ENCODE measurements around the gene VDAC2. TPM values are rescaled to one million over a fixed set of nuclear protein-coding genes. Genes with fewer than 3 reads are reported as not detected.
"Not testable (repeated sequence)": the region's sequence is repeated elsewhere in the genome, so short reads cannot be mapped to it uniquely, and the experiment has no call there.

Gene VDAC2
- total RNA-seq, 4 donors from 2014 or later: 255 to 442 (median 268) TPM

DNA sequence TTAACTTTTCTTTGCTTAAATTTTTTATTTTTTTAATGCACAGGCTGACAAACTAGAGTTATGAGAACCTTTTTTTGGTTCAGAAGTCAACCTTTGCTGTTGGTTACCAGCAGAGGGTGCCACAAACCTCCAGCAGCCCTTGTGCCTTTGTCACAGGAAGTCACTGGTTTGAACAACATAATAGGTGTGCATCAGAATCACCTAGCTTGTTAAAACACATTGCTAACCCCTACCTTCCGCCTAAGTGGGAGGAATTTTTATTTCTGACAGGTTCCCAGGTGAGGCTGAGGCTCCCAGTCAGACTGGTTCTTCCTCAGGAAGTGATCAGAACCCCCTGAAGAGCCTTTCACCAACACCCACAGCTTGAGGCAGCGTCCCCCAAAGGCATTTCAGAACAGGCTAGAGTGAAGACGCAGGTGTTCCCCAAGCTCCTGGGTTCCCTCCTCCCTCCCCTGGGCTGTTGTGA lies 22.6 kb upstream of the VDAC2 start:
- intact Hi-C loops (cut with DNase I; ENCODE audit: low total_unique reads): loop anchor here (2.0 kb wide), 1 partner anchor 47 kb away; the partner anchor contains the start of gene COMTD1
- ATAC-seq (peak; percentile 32 to 68), DNase-seq (peak; percentile 24 to 53)
- Histone ChIP-seq H3K9me3 (no peaks in the 10 kb centered on the region), H3K4me1 (peaks cover 3 to 5% of the 10 kb centered on the region in 2 donors), H3K27me3 (no peaks in the 10 kb centered on the region), H3K36me3 (peaks cover 0 to 5% of the 10 kb centered on the region in 2 donors), H3K27ac (peak overlapping the region in 1 of 4 donors; percentile 5), H3K4me3 (no peak overlapping the region)
- in situ Hi-C loops (cut with MboI; ENCODE audit: low sequenced_read_pairs in 4 of 4): loop anchor here in 1 of 4 donors (5.0 kb wide), 1 partner anchor 44 kb away; no protein-coding TSS in a partner anchor
- TF ChIP-seq, protein P1, sequence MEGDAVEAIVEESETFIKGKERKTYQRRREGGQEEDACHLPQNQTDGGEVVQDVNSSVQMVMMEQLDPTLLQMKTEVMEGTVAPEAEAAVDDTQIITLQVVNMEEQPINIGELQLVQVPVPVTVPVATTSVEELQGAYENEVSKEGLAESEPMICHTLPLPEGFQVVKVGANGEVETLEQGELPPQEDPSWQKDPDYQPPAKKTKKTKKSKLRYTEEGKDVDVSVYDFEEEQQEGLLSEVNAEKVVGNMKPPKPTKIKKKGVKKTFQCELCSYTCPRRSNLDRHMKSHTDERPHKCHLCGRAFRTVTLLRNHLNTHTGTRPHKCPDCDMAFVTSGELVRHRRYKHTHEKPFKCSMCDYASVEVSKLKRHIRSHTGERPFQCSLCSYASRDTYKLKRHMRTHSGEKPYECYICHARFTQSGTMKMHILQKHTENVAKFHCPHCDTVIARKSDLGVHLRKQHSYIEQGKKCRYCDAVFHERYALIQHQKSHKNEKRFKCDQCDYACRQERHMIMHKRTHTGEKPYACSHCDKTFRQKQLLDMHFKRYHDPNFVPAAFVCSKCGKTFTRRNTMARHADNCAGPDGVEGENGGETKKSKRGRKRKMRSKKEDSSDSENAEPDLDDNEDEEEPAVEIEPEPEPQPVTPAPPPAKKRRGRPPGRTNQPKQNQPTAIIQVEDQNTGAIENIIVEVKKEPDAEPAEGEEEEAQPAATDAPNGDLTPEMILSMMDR (IDR thresholded peaks at IDR 0.05 in 4 of 5, conservative IDR thresholded peaks at IDR 0.05 in 1 of 5): peak; percentile 52 to 64 (median 62)
- no peak for TF ChIP-seq POLR2A (IDR thresholded peaks at IDR 0.05)

DNA sequence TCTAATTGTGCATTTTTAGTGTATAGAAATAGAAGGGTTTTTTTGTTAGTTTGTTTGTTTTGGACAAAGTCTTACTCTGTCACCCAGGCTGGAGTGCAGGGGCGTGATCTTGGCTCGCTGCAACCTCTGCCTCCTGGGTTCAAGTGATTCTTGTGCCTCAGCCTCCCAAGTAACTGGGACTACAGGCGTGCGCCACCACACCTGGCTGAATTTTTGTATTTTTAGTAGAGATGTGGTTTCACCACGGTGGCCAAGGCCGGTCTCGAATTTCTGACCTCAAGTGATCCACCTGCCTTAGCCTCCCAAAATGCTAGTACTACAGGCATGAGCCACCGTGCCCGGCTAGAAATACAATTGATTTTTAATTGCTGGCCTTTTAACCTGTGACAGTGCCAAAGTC lies 22.1 kb upstream of the VDAC2 start:
- H3K27me3 ChIP-seq, H3K27ac ChIP-seq, H3K9me3 ChIP-seq, H3K4me3 ChIP-seq, DNase-seq, H3K4me1 ChIP-seq, H3K36me3 ChIP-seq, ATAC-seq: not testable (repeated sequence)
- intact Hi-C loops (cut with DNase I; ENCODE audit: low total_unique reads) (loop anchor here (2.0 kb wide), 1 partner anchor 46 kb away; the partner anchor contains the start of gene COMTD1), in situ Hi-C loops (cut with MboI; ENCODE audit: low sequenced_read_pairs in 4 of 4) (loop anchor here in 1 of 4 donors (5.0 kb wide), 1 partner anchor 44 kb away; no protein-coding TSS in a partner anchor)

- Histone ChIP-seq H3K27me3 (no peaks in the 10 kb centered on the region), H3K27ac (no peak overlapping the region), H3K4me1 (peaks cover 3 to 5% of the 10 kb centered on the region in 2 donors), H3K9me3 (no peaks in the 10 kb centered on the region), H3K36me3 (no peaks in the 10 kb centered on the region), H3K4me3 (no peak overlapping the region)
- intact Hi-C loops (cut with DNase I; ENCODE audit: low total_unique reads): loop anchor here (2.0 kb wide), 1 partner anchor 45 kb away; the partner anchor contains the start of gene COMTD1
- in situ Hi-C loops (cut with MboI; ENCODE audit: low sequenced_read_pairs in 4 of 4): loop anchor here in 1 of 4 donors (5.0 kb wide), 1 partner anchor 43 kb away; no protein-coding TSS in a partner anchor
- DNase-seq (no peak), ATAC-seq (no peak)
- TF ChIP-seq, protein P1 (IDR thresholded peaks at IDR 0.05 in 4 of 5, conservative IDR thresholded peaks at IDR 0.05 in 1 of 5): no peak
- TF ChIP-seq POLR2A (IDR thresholded peaks at IDR 0.05): no peak
Measured at GRCh38 chr10:75189266-75190096, 21.1 kb upstream of the VDAC2 start.

- Histone ChIP-seq H3K4me1 (no peaks in the 10 kb centered on the region), H3K36me3 (no peaks in the 10 kb centered on the region), H3K4me3 (no peak overlapping the region), H3K27ac (peak overlapping the region; percentile 40 to 66 (median 44)), H3K27me3 (no peaks in the 10 kb centered on the region), H3K9me3 (no peaks in the 10 kb centered on the region)
- DNase-seq: peak; percentile 28 to 59
- in situ Hi-C loops (cut with MboI; ENCODE audit: low sequenced_read_pairs in 4 of 4) (no loop called here), intact Hi-C loops (cut with DNase I; ENCODE audit: low total_unique reads) (no loop called here)
- peak; percentile 67 to 76 for ATAC-seq
- TF ChIP-seq, protein P1 (IDR thresholded peaks at IDR 0.05 in 4 of 5, conservative IDR thresholded peaks at IDR 0.05 in 1 of 5): no peak
- TF ChIP-seq POLR2A (IDR thresholded peaks at IDR 0.05): no peak
Measured at GRCh38 chr10:75191821-75192568, 18.6 kb upstream of the VDAC2 start.

DNA sequence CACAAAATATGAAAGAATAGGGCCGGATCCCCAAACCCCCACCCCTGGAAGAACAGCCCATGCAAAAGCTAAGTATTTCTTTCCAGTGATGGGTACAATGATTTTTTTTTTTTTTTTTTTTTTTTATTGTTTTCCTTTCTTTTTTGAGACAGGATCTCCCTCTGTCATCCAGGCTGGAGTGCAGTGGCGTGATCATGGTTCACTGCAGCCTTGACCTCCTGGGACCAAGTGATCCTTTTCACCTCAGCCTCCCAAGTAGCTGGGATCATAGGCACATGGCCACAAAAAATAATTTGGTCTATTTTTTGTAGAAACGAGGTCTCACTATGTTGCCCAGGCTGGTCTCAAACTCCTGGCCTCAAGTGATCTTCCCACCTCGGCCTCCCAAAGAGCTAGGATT lies 16.0 kb upstream of the VDAC2 start:
- H3K27ac ChIP-seq; DNase-seq; in situ Hi-C loops (cut with MboI; ENCODE audit: low sequenced_read_pairs in 4 of 4); H3K36me3 ChIP-seq; H3K4me3 ChIP-seq; intact Hi-C loops (cut with DNase I; ENCODE audit: low total_unique reads); H3K27me3 ChIP-seq; H3K9me3 ChIP-seq; H3K4me1 ChIP-seq; ATAC-seq: not testable (repeated sequence)
